CD4-positive, alpha-beta T cell treated with Interleukin-17A for 1 hour (primary cell): ENCODE results near the gene SERGEF.

ENCODE experiments used
- DNase-seq: peaks from one replicate; pipeline ENCODE4 v3.0.0-alpha.2; 2020

Gene SERGEF

DNA sequence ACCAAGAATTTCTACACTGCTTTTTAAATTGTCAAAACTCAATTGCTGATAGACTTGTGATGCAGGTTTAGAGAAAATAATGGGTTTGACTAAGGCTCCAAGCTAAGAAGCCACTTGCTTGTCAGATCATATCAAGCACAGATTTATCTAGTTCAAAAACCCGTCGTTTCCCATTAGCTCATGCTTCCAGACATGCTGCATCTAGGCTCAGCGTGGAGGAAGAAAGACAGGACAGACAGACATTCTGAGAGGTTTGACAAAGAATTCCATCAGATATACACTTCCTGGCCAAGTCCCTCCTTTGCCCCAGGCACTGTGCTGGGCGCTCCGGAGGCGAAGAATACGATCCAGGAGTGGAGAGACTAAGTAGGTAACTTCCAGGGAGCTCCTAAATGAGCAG lies 201.5 kb downstream of the SERGEF start:
- no peak for DNase-seq

DNA sequence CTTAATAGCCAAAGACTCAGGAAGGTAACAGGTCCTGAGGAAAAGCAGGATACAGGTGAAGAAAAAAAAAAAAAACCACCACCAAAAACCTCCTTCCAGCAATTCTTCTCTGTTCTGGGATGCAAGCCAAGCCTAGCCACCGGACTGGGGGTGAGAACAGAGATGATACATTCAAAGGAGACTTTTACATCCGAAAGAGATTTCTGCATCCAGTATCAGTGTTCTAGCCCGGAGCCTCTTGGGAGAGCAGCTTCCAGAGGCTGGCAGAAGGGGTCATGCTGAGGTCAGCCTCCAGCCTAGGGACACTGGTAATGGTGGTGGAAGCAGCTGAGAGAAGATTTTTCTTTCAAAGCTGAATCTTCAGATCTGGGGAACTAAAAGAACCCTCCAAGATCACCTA lies 202.1 kb downstream of the SERGEF start:
- DNase-seq = no peak

DNA sequence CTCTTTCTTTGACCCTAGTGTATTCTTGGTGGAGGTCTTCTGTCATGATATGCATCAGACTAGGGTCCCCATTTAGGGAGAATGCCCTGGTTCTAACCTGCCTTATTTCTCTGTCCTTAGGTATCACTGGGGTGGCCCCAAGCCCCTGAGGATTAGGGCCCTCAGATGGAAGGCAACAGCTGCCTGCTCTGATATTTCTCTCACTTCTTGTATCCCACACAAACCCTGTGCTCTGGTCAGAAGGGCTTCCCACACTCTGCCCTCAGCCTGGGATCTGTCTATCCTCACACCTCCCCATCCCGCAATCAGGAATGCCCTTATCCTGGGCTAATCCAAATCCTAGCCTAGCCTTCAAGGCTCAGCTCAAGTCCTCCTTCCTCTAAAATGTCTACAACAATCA lies 202.8 kb downstream of the SERGEF start:
- no peak for DNase-seq

DNA sequence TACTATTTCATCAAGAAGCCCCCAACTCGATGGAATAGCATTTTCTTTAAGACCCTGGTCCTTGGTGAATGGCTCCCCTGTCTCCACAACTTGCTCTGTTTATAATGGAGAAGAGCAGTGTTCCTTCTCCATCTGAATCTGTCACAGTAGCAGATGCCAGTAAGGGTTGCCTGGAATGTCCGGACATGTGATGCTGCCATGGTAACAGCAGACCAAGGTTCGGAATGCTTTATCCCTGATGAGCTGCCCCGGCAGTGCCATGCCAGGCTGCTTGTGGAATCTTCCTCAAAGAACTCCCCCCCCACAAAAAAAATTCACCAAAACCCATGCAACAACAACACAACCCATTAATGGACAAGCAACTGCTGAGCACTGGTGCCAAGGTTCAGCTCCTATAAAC lies 205.8 kb downstream of the SERGEF start:
- DNase-seq = no peak

DNA sequence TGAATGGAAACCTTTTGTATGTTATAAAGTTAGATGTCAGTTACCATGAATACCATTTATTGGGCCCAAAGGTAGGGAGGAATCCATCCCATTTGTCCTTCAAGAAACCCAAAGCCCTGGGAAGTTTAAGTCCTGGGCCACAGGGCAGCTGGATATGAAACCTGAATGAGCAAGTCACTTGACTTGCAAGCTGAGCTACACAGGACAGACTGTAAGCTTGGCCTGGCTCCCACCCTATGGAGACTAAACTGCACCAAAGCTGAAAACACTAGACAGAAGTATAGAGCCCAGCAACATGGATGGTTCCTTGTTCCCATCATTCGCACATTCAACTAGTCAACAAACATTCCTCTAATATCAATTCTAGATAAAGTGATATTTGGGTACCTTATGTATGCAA lies 207.0 kb downstream of the SERGEF start:
- DNase-seq = no peak

DNA sequence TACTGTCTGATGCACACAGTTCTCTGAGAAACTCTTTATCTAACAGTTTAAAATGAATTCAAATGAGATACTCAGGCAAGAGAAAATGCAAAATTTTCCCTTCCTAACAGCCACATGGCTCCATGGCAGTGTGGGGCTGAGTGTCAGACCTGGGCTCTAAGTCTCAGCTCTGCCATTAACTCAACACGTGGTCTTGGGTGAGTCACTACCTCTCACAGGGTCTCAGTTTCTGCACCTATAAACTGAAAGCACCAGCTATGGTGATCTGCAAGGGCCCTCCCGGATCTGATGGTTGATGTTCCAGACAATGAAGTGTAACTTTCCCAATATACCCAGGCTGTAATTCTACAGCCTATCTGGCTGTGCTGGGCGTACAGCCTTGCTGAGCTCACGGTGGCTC lies 207.8 kb downstream of the SERGEF start:
- no peak for DNase-seq

DNA sequence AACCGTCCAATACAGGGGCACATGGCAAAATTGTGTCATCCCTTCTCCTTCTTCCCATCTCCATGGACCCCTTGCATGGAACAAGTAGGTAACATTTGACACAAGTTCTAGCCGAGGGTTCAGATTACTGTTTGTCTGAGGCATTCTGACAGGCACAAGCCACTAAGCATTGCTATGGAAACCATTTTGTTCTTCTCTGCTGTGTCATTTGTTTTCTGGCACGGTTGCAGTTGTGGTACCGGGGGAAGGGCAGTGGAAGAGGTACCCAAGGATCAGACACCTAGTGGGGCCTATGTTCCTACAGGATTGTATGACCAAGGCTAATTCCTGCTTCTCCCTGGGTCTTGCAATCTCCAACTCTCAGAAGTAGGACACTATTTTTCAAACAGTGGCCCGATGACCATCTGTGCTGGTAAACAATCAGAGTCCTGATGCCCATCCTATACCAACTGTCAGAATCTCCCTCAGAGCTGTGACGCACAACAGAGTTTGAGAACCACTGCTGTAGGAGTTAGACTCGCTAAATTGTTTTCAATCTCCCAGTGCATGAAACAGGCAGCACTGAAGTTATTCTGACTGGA lies 209.0 kb downstream of the SERGEF start:
- no peak for DNase-seq

DNA sequence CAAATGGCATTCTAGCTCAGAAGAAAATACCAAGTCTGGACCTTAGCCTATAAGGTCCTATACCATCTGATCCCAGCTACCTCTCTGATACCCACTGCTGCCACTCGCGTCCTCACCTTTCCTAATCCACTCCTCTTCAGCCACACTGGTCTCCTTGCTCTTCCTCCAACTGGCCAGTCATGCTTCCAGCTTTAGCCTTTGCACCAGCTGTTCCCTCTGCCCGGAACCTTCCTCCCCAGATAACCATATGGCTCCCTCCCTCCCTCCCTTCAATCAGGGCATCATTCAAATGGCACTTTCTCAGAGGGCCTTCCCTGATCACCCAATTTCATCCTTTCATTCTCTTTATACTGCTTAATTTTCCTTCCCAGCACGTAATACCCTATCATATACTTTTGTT lies 210.4 kb downstream of the SERGEF start:
- no peak for DNase-seq

DNA sequence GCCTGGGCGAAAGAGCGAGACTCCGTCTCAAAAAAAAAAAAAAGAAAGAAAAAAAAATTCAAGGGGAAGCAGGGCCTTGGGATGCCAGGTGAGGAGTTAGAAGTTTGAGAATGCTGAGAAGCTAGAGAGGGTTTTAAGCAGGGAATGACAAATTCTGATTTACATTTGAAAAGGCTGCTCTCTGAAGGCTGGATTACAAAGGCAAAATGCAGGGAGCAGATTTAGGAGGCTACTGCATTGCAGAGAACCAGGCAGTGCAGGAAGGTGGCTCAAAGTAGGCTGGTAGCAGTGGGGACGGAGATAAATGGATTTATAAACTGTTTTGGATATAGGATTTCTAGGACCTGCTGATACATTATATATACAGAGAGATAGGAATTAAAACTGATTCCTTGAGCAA lies 211.7 kb downstream of the SERGEF start:
- no peak for DNase-seq

DNA sequence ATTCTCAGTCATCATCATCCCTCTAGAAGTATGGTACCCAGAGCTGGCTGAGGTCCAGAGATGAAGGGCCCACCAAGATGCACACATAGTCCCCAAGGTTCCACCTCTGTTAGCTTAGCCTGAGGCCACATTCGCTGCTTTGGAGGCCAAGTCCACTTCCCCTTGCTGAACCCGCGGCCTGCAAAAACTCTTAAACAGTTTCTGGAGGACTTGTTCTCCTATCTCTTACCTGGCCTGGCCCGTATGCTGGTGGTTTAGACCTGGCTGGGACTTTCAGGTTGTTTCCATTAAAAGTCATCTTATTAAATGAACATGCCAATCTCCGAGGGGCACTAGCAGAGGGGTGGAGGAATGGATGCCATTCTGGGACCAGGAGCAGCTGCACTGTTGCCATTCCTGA lies 213.7 kb downstream of the SERGEF start:
- DNase-seq = no peak

DNA sequence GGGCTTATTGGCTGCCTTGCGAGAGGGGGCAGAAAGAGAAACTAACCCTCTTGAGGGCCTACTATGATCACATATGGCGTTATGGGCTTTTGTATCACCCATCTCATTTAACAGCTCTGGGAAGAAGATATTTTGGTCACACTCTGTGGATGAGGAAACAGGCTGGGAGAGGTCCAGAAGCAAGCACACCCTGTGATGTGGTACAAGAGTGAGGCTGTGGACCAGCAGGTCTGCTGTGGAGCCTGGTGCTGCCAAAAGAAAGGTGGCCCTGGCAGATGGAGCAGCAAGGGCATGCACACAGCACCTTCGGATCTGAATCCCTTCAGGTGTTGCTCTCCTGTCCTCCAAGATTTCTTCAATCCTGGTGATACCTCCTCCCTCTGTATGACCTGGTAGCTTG lies 214.1 kb downstream of the SERGEF start:
- DNase-seq = no peak

DNA sequence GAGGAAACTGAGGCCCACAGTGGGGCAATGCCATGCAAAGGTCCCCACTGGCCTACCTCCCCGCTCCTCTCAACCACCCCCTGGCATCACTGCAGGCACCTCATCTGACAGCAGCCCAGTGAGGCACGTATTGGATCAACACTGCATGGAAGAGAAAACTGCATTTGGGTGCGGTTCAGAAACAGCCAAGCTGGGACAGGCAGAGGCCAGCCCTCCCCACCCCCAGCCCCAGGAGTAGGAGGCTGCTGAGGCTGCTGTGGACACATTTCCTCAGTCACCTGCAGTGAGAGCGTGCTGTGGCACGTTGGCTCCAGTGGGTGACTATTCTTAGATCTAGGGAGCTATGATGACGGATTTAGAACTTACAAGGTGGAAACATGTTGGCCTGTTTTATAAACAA lies 214.6 kb downstream of the SERGEF start:
- DNase-seq = no peak

DNA sequence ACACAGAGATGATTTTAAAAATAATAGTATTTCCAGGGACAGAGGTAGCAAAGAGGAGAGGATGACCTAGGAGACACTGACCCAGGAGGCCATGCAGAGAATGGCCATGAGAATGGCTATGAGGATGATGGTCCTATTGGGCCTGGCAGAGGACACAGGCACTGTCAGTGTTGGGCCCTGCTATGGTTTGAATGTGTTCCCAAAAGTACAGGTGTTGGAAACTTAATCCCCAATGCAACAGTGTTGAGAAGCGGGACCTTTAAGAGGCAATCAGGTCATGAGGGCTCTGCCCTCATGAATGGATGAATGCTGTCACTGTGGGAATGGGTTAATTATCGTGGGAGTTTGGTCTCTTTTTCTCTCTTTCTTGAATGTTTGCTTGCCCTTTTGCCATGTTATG lies 216.7 kb downstream of the SERGEF start:
- DNase-seq = no peak

DNA sequence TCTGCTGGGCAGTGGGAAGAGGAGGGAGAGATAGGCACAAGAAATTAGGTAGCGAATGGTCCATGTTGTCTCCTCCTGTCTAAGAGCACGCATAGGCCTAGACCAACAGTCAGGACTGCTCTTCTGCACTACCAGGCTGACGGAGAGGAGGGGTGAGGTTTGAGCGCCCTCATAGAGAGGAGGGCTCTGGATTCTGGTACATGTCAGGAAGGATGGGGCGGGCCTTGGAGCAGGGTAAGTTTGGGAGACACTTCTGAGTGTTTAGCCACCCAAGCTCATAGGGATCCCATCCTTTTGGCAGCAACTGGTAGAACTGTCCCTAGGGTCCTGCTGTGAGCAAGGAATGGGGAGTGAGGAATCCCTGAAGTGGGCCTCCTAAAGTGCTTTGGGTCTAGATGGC lies 217.9 kb downstream of the SERGEF start:
- no peak for DNase-seq

DNA sequence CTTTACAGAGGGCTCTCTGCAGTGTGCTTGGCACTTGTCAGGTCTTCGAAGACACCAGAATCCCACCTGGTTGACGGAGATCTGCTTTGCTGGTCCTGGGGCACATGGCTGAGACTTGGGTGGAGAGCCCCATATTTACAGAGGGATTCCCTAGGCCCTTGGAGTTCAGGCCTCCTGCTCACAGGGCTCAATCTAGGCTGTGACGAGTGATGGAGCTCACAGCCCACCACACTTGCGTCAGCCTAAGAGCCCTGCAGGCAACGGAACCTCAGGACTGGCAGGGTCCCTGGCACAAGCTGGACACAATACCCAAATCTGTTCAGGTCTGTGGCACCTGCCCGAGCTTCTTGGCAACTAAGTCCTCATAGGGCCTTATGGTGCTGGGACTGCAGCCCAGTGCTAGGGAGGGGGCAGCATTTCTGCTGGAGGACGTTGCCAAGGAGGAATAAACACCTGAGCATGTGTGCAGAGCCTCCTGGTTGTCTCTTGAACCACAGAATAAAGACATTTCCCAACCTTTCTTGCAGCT lies 219.1 kb downstream of the SERGEF start:
- no peak for DNase-seq

DNA sequence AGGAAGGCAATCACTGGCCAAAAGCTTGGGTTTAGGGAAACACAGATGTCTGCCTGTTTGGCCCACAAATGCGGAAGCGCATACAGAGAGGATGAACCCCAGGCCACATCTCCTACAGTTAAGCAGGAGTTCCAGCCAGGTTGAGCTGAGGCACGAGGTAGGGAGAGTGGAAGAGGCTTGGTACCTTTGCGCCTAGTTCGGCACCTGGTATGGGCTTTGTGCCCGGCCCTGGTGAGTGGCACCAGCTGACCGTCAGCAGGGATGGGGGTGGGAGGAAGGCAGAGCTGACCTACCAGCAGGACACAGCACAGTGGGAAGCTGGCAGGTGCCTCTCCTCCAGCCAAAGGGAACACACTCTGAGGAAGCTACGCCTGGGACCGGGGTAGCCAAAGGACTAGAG lies 220.7 kb downstream of the SERGEF start:
- no peak for DNase-seq

DNA sequence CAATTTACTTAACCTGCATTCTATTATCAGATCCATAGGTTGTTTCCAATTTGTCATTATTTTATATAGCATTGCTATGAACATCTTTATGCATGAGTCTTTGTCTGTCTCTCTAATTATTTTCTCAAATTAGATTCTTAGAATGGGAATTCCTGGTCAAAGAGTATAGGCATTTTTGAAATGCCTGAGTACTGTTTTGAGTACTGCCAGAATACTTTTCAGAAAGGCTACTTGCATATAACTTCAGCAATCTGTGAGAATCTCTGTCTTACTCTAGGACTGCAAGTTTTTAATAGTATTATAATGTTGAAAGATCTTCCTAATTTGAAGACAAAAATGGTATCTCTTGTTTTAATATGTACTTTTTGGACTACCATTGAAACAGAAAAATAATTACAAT lies 221.7 kb downstream of the SERGEF start:
- no peak for DNase-seq

DNA sequence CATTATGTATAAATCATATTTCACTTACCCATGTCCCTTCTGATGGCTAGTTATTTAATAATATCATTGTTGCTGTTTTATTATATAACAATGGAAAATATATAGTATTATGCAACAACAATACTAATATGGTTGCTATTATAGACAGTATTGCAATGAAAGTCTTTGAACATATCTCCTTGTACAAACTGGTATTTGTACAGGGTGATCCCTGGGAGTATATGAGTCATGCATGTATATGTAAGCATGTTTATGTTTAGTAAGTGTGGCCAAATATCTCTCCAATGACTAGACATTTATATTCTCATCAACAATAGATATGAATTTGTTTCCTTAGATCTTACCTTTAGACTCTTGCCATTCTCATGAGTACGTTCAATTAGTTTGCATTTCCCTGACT lies 222.4 kb downstream of the SERGEF start:
- no peak for DNase-seq

DNA sequence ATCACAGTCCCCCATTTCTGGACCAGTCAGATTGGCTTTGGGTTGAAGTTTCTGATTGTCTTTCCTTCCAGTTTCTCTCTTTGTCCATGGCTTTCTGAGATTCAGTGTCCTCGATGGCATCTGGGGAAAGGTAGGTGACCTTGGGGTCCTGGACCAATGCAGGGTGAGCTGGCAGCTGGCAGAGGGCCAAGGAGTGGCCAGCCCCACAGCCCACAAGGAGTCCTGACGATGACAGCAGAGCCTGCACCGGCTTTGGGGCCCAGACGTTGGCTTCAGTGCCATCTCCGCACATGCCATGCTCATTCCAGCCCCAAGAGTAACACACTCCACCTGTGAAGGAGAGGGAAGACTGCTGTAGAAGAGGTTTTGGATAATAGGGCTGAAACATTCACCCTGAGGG lies 224.8 kb downstream of the SERGEF start:
- DNase-seq = no peak

DNA sequence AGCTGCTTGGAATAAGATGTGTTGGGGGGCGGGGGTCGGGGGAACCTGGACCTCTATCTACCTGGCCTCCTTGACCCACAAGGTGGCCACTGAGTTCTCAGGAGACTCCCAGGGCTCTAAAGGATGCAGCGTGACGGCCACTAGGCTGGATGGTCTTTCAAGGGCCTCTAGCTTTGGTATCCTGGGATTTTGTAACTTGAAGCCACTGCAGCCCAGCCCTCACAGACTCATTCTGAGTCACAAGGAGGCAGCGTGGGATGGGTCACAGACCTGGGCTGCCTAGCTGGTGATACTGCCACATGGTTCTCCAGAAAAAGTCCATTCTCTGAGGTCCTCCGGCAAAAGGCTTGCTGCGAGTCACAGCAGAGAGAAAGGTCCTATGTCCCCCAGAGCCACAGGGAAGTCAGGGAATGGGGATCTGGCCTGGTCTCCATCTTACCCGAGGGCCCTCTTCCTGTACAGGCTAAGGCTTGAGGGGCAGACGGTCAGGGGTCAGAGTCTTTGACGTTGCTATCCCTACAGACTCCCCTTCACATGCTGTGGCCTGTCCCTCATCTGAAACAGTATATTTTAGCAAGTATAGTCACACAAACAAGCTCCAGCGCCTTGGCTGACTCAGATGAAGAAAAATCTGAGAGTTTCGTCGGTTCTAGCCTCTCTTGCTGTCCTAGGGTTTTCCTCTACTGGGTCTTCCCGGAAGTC lies 225.9 kb downstream of the SERGEF start:
- DNase-seq = no peak

DNA sequence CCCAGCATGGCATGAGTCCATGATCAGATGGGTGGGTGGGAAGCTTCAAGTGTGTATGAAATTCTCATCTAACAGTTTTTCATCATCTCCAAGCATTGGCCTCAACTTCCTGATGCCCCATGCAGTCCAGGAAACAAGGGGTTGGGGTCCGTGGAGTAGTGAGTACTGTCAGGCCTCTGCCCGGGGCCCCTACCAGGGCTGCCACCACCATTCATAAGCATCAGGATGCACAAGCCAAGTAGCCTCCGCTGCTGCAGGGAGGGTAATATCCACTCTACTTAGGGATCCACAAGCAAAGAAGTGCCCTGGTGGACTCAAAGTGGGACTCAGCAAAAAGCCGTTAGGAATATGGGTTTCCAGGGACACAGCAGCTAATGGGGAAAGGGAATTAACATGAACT lies 229.0 kb downstream of the SERGEF start:
- no peak for DNase-seq

DNA sequence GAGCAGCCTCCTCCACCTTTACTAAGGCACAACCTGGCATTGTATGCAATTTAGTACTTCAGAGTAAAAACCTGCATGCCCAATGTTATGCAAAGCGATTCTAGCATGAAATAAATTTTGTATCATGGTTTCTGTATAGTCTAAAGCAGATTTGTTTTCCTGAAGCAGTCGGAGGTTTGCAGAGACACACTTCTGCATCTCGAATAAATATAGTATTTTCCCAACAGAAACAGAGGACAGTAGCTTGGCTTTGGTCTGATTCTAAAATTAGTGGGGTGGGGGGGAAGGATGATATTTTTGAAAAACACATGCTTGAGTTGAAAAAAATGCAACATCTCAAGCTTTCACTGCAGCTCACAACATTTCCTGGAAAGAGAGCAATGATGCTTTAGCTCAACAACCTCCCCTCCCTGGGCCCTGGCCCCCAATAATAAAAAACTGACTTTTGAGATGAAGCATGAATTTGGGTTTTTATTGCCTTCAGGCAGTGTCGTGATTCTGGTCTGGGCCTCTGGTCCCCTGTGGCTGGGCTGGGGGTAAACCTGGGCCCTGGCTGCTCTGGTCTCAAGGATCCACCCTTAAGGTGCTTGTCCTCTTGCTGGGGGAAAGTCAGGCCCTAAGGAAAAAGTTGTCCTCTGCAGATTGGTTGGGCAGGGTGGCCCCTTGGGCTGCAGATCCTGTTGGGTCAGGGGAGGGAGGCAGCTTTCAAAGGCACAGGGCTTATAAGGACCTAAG lies 230.1 kb downstream of the SERGEF start:
- no peak for DNase-seq

DNA sequence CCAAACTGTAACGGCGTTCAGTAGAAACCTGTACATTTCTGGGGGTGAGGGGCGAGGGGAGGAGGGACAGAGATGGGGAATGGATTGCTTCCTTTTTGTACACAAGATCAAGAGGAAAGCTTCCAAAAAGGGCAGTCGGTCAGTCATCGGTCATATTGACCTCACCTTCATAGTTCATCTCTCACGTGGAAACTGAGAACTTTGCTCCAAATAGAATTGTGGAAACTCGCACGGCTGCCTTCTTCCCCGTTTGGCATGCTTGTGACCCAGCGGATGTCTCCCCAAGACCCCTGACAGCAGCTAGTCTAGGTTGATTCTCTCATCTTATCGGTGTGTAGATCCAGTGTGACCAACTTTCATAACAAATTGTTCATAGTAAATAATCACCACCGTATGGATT lies 230.7 kb downstream of the SERGEF start:
- no peak for DNase-seq

DNA sequence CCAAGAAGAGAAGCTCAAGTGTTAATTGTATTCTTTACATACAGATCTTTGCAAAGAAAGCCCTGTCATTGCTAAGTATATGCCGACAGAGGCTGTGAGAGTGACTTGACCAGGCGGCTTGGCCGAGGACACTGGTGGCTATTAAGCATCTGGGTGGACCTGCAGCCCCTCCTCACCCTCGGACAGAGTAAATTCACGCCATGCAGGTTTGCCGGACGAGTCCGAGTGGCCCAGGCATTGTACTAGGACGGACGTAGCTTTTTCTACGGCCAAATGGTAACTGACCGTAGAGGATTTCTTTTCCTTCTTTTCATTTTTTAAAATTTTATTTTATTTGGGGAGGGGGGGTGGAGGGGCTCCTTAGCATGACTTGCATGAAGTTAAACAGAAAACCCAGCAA lies 231.2 kb downstream of the SERGEF start:
- no peak for DNase-seq
